HG03108 (cell line): ENCODE data around the gene ODAD3.
"Not testable (repeated sequence)": the region's sequence is repeated elsewhere in the genome, so short reads cannot be mapped to it uniquely, and the experiment has no call there.

Experiments
- ATAC-seq: cut with Tn5 transposase; IDR thresholded peaks from one replicate; pipeline ENCODE4 v1.9.1; 2021; ENCODE audit warnings: moderate library complexity; ENCODE audit not compliant: unreplicated experiment

ODAD3 gene

GRCh38 chr19:11408591-11408990 is 26.3 kb downstream of the ODAD3 start:
- ATAC-seq = no peak

- not testable (repeated sequence) for ATAC-seq
Measured at GRCh38 chr19:11406703-11407236, 28.2 kb downstream of the ODAD3 start.

GRCh38 chr19:11405846-11406643 is 28.9 kb downstream of the ODAD3 start:
- ATAC-seq = no peak

GRCh38 chr19:11404588-11405222 is 30.2 kb downstream of the ODAD3 start:
- no peak for ATAC-seq

- ATAC-seq = no peak
Measured at GRCh38 chr19:11401808-11402543, 32.9 kb downstream of the ODAD3 start.

- no peak for ATAC-seq
Measured at GRCh38 chr19:11400798-11401197, 34.1 kb downstream of the ODAD3 start.

- ATAC-seq = no peak
Measured at GRCh38 chr19:11399667-11400066, 35.3 kb downstream of the ODAD3 start.

- ATAC-seq = no peak
Measured at GRCh38 chr19:11397089-11397610, 37.8 kb downstream of the ODAD3 start.

GRCh38 chr19:11390933-11391680 is 43.8 kb downstream of the ODAD3 start:
- no peak for ATAC-seq

GRCh38 chr19:11390359-11390758 is 44.6 kb downstream of the ODAD3 start:
- no peak for ATAC-seq

GRCh38 chr19:11387162-11388034 is 47.5 kb downstream of the ODAD3 start:
- ATAC-seq = no peak

GRCh38 chr19:11384778-11385129 is 50.2 kb downstream of the ODAD3 start:
- ATAC-seq = no peak

- ATAC-seq = no peak
Measured at GRCh38 chr19:11383706-11384048, 51.2 kb downstream of the ODAD3 start.

GRCh38 chr19:11382898-11383705 is 51.8 kb downstream of the ODAD3 start:
- ATAC-seq = no peak

GRCh38 chr19:11380653-11381537 is 54.0 kb downstream of the ODAD3 start:
- peak; percentile 66 for ATAC-seq

GRCh38 chr19:11379857-11380350 is 55.0 kb downstream of the ODAD3 start:
- ATAC-seq = no peak

- ATAC-seq = not testable (repeated sequence)
Measured at GRCh38 chr19:11379269-11379845, 55.6 kb downstream of the ODAD3 start.
